Embryonic facial prominence (tissue), 1 donor: ENCODE measurements around the gene COL10A1.

Source experiments
- DNase-seq: peaks from one replicate; pipeline ENCODE4 v3.0.0-alpha.2; 2016; ENCODE audit errors: extremely low spot score

COL10A1 gene

DNA sequence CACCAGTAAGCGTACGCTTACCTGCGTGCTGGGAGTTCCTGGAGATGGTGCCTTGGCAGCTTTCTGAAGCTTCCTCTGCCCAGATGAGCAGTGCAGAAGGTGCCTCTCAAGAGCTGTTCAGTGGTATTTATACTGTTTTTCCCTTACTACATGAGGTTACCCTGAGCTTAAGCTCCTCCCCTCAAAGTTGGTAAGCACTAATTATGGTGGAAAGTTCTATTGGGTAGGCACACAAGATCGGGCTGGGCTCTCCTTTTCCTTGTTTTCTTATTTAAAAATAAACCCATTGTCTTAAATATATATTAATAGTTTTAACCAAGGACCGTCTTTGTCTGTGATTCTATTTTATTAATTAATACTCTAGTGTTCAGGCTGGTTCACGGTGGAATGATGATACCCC, at the start of gene COL10A1:
Gene COL10A1 (minus strand): TSS at position 101 of the 400 bp plus-strand sequence. CDS start 640 bp downstream, outside the sequence.
- no peak for DNase-seq

DNA sequence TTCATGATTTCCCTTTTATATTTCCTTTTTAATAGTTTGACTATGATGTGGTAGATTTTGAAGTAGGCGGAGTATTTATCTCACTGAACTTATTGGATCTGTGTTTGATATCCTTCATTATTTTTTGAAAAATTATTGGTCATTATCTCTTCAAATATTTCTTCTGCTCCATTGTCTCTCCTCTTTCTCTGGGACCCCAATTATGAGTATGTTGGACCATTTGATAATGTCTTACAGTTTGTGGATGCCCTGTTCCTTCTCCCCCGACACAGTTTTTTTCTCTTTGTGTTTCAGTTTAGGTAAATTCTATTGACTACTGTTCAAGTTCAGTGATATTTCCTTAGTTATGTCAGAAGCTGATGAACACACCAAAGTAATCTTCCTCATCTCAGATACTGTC, 49.4 kb upstream of the COL10A1 start:
- no peak for DNase-seq

DNA sequence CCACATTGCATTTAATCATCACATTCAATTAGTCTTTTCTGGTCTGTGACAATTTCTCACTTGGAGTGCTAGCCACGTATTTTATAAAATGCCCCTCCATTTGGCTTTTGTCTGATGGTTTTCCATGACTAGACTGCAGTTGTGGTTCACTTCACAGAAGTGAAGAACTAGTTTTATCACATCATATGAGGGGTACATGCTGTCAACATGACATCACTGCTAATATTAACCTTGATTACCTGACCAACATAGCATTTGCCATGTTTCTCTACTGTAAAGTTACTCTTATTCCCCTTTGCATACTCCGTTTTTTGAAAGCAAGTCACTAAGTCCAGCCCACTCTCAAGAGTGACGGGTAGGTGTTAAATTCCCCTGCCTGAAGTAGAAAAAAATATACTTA, 48.0 kb upstream of the COL10A1 start:
- DNase-seq: no peak

DNA sequence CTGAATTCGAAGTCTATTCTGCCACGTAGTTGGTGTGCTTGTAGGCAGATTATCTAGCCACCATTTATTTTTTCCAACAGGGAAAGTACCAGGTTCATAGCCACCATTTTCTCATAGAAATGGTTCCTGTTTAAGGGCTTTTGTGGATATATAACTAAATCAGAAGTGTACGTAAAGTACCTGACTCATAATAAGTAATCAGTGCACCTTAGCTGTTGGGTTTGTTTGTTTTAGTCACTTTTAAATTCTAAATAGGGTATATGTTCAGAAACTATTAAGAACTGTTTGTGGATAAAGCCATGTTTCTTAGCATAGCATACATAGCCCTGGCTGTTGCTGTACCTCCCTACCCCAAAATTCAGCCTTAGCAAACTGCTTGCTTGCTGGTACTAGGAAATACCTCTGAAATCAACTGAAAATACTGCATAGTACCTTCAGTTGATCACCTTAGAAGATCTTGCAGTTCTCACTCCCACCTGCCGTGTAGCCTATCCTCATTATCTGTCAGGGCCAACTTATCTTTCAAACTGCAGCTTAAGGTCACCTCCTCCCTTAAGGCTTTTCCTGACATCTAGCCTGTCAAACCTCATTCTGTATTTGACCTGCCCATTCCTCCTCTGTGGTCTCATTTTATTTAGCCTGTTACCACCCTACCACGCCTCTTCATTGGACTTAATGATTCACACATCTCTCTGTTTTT, 44.6 kb upstream of the COL10A1 start:
- no peak for DNase-seq

DNA sequence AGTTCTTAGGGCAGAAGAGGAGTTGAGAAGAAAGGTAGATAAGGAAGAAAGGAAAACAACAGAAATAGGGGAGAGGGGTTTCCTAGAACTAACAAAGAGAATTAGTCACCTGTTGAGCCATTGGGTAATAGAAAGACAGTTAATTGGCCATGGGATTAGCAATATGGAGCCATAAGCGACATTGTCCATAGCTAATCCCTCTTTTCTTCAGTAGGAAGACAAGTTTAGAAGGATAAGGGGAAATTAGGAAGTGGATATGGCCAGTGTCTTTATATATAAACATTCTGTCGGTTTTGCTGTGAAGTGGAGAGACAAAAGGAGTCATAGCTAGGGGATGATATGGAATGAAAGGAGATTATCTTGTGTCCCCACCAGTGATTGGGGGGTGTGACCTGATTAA, 43.9 kb upstream of the COL10A1 start:
- no peak for DNase-seq

DNA sequence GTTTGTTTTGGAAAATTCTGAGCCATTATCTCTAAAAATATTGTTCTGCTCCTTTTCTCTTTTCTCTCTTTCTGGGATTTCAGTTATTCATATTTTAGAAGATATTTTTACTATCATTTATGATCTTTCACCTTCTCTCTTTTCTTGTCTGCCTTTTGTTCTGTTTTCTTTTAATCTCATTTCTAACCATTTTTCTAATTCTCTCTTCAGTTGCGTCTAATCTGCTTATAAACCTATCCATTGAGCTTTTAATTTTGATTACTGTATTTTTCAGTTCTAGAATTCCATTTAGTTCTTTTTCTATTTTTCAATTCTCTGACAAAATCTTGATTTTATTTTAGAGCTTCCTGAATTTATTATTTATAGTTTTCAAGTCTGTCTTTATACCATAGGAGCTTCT, 42.2 kb upstream of the COL10A1 start:
- no peak for DNase-seq

DNA sequence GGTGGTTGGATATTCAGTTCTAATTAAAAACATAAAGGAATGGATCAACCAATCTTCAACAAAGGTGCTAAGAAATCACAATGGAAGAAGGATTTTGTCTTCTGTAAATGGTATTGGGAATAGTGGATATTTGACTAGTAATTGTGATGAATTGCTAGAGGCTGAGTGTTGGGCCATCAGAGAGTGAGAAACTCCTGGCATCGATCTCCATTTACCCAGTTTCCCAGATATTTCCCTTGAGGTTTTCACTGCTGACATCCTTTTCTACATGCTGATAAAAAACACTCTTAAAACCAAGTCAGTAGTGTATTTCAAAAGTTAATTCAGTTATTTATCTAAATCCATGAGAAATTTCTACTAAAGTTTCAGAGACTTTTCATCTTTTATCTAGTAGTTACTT, 40.4 kb upstream of the COL10A1 start:
- no peak for DNase-seq

DNA sequence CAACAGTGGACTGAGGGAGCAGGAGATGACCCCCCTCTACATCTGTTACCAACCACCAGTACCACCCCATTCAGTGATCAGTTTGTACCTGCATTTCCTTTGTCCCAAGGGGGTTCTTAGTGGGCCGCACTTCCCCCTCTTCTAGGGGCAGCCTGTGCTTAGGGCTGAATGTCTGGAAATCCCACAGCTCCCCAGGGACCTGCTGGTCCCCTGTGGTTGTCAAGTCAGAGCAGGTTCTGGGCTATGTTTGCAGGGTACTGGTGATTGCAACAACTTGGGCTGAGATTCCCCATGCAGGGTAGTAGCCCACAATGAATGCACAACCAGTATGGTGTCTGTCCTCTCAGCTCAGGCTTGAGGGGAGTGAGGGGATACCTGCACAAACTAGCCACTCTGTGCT, 39.7 kb upstream of the COL10A1 start:
- no peak for DNase-seq

DNA sequence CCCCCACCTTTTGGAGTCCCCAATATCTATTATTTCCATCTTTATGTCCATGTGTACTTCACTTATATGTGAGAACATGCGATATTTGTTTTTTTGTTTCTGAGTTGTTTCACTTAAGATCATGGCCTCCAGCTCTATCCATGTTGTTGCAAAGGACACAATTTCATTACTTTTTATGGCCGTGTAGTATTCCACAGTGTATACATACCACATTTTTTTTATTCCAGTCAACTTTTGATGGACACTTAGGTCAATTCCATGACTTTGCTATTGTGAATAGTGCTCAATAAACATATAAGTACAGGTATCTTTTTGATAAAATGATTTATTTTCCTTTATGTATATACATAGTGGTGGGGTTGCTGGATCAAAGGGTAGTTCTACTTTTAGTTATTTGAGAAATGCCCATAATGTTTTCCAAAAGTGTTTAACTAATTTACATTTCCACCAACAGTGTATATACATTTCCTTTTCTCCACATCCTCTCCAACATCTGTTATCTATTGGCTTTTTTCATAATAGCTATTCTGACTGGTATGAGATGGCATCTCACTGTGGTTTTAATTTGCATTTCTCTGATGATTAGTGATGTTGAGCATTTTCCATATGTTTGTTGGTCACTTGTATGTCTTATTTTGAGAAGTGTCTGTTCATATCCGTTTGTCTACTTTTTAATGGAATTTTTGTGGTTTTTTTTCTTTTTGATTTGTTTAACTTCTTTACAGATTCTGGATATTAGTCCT, 34.0 kb upstream of the COL10A1 start:
- DNase-seq: no peak

DNA sequence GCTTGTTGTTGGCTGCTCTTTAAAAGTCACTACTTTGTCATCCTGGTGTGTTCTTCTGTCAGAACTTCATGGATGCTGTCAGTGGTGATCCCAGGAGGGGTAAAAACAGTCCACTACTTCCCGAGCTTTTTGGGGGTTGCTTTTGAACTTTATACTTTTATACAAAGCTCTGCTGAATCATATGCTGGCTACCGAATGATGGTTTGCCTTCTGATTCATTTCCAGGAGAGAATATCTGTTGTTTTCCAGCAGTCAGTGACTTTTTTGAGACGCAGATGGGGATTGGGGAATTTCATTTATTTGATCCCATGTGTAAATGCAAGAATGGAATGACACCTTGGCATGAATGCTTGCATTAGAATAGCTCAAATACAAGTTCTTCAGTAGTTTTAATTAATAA, 32.7 kb upstream of the COL10A1 start:
- no peak for DNase-seq

DNA sequence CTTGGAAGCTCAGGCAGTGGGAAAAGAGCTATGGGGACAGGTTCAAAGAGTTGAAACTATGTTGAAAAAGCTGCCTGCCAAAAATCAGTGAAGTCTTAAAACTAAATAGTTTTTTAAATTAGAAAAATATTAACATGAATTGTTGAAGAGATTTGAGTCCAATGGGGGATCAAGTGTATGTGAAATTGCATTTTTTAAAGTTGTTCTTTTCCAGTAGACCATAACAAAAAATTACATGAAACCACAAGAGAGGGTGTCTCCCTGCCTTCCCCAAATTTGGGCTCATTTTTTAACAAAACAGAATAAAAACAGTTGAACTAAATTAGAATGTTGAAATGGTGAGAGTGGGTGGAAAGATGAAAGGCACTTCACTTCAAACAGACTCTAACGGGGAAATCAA, 31.5 kb upstream of the COL10A1 start:
- no peak for DNase-seq

DNA sequence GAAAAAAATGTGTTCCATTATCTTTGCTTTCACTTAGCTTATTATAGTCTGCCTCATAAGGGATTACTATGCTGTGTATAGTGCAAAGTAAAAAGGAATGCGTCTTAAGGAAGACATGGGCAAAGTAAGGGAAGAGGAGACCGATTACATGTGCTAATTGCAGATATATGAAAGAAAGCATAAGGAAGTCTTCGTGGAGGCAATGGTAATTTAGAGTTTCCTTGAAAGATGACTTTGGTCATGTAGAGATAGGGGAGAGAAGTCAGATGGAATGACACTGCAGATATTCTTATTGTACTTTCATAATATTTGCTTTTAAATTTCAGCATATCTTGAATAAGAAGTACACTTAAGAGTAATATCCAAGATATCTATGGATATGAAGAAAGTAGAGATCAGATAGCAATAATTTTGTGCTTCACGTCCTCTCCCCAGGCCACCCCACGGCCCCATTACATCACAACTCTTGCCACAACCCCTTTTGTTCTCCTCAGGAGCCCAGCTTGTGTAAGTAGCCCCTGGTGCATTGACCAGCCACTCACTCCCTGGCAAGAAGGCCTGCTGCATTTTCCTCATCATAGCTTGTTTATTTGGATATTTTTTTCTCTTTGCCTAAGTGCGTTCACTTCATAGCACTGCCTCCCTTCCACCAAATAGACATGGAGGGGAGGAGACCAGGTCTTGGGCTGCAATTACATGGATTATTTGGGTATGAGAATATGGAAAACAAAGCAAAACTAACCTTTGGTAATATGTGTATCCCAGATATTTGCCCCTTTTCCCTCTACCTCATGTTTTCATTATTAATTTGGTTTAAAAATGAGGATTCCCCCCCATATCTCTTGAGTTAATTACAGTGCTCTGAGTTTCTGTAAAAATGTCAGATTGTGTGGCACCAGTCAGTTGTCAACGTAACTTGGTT, 30.7 kb upstream of the COL10A1 start:
- no peak for DNase-seq

DNA sequence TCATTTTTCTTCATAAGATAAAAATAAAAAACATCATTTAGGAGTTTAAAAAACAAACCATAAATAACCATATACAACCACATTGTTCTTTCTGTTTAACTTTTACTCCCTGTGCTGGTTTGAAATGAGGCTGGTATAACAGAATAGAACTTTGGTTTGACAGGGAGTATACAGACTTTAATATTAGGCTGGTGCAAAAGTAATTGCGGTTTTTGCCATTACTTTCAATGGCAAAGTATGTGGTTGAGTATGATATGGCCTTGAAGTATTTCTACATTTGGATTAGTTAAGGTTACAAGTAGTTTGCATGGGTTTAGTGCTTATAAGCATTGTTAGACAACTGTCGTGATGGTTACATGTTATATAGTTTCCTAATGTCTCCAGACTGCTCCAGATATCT, 29.0 kb upstream of the COL10A1 start:
- no peak for DNase-seq

DNA sequence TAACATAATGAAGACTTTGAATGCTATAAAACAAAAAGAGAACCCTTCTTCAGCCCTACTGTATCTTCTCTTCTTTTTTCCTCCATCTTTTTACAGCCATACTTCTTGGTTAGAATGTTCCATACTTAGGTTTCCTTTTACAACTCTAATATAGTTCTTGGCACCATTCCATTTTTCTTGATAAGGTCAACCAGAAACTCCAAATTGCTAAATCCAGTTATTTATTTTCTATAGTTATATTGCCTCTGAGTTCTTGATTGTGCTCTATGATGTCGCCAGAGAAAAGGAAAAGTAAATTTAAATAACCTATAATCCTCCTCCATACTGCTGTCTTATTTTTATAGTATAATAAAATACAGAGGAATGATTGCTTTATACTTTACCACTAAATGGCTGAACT, 26.7 kb upstream of the COL10A1 start:
- no peak for DNase-seq

DNA sequence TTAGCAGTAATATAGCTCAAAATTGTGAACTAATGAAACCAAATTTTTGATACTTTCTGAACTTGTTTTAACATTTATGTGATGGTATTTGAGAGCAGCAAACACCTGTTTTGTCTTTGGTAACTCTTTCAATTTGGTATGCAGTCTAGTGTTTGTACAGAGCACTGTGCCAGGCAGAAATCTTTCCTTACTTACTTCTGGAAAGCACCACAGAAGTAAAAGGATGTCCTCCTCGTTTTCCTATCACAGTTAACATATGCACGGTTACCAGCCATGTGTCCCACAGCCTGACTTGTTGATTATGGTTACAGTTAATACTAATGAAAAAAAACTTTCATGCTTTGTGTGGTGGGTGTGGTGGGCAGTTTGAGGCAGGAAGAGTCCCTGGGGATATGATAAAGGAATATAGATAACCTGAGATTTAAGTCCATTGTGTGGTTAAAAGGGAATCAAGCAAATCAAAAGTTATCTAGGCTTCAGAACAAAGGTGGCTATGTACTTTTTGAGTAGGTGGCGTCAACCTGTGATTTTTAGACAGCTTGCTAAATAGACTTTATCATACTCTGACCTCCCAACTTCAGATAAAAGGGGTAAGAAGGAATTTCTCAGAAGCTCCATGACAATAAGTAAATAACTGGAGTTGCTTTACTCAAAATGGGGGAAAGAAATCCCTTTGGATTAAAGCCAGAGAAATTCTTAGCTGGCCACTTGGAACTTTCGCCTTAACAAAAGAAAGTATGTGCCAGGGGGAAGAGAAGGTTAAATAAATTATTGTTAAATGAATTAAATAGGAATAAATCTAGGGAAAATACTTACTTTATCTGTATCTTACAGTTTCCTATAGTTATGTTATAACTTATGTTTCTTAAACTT, 20.1 kb upstream of the COL10A1 start:
- no peak for DNase-seq

DNA sequence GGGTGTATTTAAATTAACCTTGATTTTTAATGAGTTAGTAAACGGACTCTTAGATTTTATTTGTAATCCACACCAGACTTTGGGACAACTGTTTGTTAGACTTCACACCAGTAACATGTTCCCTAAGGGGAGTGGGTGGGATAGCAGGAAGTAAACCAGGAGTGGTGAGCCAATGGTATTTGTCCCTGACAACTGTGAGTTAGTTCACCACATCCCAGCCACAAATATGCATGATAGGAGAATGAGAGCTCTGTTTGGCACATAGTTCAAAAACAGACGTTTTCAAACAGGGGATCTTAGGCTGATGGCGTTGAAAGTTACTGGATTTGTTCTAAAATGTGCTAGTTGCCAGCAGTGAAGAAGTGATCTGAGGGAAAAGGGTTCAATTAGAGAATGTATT, 18.7 kb upstream of the COL10A1 start:
- DNase-seq: peak; percentile 15

DNA sequence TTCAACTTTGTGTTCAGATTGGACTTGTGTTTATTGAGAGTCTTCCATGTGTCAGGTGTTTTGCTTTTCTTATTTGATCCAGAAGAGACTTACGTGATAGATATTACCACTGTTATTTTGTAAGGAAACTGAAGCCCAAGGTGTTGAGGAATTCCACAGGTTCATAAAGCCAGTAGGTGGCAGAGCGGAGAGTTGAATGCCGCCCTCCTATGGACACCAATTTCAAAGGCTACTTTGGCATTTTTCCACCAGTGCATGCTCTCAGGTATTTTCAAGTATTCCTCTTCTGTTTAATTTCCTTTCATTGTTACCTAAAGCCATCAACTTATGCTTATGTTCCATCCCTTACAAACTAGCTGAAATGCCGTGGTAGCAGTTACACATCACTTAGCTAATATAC, 14.0 kb upstream of the COL10A1 start:
- DNase-seq: no peak

DNA sequence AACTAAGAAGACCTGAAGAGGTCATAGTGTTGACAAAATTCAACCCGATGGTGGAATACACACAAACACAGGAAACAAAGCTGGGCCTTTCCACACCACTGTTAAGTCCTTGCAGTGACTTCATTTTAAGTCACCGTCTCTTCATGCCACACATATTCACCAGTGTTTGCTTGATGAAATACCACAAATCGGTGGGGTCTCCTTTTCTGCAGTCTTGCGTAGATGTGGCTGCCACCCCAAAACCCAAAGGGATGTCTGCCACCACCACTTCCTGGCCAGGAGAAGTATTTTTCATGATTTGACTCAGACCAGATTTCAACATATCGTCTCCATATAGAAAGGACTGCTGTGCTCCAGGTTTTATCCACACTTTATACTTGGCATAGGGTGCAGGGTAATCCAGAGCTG, 11.0 kb upstream of the COL10A1 start:
- no peak for DNase-seq

DNA sequence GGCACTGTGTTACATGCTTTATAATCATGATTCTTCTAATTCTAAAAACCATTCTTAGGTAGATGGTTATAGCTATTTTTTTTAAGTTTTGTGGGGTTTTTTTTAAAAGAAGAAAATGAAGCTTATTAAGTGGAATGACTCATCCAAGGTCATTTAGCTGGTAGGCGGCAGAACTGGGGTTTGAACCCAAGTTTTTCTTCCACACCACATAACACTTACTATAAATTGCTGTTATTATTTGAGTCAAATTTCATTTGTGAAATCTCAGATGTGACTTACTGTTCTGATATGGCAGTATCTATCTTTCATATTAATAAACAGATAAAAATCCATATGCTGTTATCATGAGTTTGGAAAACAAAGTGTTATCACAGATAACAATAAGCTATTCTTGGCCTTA, 10.4 kb upstream of the COL10A1 start:
- no peak for DNase-seq

DNA sequence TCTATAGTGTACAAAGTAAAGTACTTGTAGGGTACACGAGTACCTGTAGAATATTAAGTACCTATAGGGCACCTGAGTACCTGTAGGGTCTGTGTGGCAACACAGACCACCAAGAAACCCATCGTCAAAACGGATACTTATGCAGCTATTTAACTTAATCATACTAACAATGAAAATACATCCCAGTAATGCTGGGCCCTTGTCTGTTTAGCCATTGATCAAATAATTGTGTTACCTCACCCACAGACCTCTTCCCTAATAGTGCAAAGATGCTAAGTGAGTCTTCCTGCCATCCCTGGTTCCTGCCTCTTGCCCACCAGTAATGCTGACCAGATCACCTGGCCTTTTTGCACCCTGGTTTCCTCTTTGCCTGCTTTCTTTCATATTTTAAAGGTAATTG, 7.5 kb upstream of the COL10A1 start:
- no peak for DNase-seq

DNA sequence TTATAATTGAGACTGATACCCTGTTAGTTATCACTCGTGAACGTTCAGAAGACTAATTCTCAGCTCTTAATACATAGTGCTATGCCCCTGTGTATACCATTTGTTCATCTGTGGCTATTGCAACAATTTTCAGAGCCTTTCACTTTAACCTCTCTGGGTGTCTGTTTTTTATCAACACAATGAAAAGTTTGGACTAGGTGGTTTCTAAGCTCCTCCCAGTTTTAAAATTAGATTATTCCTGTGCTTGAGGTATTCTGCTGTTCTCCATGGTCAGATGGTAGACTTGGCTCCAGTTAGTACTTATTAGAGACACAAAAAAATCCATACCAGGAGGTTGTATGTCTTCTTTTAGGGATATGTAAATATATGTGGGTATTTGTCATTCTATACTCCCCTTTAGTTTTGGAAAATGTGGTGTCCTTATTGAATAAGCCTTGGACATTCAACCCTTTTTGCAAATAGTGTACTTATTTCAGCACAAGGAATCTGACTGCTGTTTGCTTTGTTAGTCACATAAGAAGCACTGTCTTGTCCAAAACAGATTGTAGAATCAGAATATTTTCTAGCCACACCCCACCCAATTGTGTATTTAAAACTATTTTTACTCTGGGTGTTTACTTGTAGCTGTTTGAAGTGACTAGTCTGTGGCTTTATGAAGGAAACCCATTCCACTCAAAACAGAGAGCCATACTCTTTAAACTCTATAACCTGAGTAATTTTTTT, 2.0 kb upstream of the COL10A1 start:
- DNase-seq: no peak
